Measurements from ENCODE around the gene WBP1L.
A peak's percentile ranks its signal among the peaks of the same experiment; 100 is the strongest.

Gene WBP1L

DNA sequence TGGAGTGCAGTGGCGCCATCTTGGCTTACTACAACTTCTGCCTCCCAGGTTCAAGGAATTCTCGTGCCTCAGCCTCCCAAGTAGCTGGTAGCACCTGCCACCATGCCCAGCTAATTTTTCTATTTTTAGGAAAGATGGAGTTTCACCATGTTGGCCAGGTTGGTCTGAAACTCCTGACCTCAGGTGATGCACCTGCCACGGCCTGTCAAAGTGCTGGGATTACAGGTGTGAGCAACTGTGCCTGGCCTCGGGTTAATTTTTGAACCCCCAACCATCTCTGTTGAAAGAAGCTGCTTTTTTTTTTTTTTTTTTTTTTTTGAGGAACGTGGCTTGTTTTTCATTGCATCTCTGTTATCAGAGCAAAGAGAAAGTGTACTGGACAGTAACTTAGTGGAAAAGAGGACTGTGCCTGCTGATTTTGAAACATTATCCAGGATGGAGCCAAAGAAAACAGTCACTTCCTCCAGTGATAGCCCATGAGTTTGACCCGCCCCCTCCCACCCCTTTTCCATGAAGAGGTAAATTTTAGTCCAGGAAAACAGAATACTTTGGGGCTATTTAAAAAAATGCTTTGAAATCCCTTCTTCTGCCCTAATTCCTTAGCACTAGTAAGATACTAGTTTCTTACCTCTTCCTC is 38.3 kb downstream of the WBP1L start:
- no peak for DNase-seq

DNA sequence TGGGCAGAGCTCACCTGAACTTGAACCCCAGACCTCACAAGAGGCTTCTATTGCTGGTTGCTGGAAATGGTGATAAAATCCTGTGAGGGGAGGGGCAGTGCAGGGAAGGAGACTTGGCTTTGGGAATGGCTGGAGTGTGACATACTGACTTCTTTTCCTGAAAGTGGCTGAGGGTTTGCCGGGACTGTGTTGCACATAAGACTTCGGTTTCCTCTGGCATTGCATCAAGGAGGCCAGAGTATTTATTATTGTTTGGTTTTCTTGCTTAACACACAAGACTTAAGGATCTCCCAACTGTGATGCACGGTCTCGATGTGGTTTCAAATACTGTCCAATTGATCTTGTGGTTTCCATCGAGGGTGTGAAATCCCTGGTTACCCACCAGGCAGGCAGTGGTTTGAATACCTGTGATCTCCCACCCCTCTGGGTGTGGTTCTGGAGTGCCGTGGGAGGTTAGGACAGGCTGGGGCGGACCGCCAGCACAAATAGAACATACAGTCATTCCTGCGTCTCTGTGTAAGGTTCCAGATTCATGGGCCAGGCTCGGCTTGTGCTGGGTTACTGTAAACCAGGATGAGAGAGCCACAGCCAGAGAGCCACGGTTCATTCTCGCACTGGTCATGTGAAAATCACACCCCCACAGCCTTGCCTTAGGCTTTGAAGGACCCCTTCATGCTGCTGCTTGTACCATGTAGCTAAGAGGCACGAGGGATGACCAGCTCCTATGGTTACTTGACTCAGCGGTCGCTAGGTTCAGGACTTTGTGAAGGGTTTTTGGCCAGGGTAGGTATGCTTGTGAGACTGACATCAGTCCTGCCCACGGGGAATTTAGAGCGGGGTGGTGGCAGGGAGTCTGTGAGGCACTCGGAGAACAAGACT is 39.2 kb downstream of the WBP1L start:
- DNase-seq = peak; percentile 54

DNA sequence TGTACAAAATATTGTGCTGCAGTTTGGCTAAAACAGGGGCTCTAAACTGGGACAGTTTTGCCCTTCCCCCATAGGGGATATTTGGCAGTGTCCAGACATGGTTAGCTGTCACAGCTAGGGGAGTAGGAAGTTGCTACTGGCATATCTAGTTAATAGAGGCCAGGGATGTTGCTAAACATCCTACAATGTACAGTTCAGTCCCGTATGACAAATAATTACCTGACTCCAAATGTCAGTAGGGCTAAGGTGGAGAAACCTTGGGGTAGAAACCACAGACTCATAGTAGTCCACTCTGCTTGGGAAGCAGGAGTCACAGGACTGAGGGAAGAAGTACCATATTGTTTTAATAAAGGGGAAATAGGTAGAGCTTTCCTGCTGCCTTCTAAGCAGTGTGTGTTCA is 39.8 kb downstream of the WBP1L start:
- no peak for DNase-seq

DNA sequence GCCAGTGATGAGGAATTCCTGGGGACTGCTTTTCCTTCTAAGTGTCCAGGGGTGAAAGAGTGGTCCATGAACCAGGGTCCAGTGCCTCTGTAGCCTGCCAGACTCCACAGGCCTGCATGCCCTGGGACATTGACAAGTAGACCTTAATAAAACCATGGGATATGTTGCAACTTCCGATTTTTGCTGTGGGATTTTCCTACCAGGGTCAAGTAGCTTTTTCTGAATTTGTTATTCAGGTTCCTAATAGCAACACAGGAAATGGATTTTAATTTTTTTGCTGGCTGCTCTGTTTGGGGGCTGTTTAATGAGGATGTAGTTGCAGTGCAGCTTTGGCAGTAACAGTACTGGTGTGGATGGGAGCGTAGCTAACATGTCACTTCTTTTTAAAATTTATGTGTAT is 42.1 kb downstream of the WBP1L start:
- peak; percentile 91 for DNase-seq

DNA sequence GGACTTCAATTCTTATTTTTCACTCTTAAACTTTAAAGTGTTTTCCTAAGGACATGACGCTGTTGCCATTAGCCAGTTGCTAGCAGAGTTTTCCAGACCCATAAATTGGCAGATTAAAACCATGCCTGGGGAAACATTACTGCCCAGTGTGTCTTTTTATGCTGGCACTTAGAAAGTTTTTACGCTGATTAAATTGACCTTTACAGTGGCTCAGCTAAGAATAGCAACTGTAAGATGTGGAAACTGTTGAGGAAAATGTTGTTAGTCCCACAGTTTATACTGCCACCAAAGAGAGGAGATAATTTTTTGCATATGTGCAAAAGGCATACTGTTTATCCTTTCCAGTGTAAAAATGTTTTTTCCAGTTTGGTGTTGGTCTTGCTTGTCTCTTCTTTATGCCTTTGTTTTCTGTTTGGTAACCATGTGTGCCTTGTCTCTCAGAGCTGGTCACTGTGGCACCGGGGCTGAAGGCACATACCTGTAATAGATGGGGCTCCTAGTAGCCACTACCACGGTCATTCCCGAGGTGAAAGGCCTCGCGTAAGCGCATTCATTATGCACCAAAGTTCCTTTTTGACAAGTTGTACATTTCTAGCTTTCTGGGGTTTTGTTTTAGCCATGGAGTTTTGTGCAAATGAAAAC is 48.1 kb downstream of the WBP1L start:
- no peak for DNase-seq

DNA sequence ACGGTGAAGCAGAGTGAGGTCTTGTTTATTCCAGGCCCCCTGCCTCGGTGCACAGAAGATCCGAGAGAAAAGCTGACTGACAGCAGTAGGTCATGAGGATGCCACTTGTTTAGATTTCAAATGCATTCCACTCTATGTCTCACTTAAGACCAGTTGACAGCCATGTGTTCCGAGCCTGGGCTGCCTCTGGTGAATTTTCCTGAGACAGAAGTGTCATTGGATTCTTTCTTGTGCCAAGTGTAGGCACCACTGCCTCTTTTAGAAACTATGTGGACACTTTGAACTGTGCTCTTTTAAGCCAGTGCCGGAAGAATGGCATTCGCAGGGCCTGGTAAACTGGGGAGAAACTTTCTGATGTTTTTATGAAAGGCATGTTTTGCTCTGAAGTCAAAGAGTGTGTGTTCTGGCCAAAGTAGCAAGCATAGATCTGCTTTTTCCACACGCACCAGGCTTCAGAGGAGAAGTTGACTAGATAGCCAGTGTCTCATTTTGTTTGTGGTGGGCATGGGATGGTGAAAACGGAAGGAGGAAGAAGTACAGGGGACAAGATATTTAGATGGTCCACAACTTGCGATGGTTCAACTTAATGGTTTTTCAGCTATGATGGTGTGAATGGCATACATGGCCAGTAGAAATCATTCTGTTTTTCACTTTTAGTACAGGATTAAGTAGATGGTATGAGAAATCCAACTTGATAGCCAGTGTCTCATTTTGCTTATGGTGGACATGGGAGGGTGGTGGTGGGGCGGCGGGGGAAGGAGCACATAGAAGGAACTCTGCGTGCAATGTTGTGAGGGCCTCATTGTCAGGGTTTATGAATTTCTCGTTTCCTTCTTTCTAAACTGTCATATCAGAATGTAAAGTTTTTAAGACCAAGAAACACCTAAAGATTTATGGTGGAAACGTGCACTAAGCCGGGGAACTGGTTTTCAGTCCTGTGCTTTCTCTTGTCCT is 52.0 kb downstream of the WBP1L start:
- DNase-seq = peak; percentile 80

DNA sequence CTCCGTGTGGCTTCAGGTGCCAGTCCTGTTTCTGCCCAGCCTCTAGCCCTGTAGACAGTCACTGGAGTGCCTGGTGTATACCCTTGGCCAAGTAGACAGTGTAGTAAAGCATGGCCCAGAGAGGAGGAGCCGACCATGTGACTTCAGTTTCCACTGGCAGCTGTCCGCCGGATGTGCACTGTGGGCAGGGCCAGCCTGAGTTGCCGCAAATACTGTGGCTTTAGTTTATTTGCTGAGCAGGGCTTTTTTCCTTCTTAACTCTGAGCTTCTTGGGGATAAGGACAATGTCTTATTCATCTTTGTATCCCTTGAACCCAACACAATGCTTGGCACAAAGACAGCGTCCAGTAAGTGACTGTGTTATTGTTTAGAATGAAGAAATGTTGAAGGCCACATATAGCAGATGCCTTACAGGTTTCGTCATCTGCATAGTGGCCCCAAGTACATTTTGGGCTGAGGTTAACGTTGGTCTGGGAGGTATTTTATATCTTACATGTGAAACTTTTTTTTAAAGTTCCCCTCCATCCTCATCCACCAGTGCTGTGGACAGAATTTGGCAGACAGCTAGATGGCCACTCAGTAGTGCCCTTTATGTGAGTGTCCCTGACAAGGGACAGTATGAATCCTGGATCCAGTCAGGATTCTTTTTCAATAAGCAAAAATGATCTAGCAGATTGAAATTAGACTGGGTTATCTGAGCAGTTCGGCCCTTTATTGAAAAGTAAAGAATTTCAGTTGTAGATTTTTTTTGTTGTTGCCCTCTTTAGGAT is 52.8 kb downstream of the WBP1L start:
- DNase-seq = peak; percentile 90

DNA sequence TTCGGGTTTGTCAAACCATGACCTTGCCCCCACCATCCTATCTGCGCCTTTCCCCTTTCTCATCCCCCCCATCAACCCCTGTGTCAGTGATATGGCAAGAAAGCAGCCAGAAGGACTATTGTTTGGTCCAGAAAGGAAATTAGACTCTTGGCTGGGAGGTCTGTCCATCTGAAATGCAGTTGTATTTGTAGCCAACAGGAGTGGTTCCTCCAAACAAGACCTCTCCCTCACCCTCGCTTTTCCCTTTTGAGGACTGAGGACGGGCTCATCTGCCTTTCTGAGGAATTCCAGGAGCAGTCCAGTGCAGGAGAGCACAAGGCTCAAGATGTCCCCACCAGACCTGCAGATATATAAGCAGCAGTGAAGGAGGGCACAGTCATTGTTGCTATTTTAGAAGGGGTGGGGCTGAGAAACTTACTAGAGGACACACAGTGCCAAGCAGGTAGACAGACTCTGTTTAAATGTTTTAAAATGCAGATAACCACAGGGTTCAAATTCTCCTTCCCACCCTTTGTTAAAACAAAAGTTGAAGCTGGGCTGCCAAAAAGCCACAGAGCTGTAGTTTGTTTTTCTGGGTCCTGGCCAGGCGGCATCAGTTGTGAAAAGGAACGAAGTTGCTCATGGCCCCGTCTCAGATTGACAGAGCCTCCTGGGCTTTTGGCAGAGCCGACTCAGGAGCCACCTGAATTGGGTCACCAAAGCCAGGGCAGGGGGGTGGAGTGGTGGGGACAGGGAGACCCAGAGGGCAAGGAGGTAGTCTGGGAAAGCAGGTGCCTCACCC is 56.1 kb downstream of the WBP1L start:
- DNase-seq = no peak

DNA sequence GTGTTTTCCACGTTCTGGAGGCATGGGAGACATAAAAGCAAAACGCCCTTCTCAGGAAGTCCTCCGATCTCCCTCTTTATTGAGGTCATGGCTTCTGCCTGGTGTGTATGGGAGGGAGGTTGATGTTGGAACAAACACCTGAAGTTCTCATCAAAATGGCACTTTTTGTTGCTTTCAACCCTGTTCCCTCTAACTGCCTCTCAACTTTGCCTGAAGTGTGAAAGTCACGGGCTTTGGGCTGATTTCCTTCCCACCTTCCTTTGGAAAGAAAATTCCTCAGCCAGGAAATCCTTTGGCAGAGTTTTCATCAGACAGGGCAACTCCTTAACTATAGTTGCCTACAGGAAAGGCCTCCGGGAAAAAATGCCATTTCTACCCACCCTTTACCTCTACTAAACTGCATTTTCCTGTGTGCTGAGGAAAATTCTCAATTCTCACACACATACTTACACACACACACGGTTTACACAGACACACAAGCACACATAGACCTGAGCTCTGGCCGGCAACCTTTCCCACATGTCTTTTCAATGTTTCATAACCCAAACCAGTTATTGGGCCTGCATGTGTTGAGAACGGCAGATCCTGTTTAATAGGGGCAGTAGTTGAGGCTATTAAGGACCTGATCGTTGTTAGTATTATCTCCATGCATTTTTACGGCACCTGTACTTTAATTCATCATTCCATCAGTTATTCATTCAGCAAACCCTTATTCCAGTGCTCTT is 57.0 kb downstream of the WBP1L start:
- DNase-seq = no peak

DNA sequence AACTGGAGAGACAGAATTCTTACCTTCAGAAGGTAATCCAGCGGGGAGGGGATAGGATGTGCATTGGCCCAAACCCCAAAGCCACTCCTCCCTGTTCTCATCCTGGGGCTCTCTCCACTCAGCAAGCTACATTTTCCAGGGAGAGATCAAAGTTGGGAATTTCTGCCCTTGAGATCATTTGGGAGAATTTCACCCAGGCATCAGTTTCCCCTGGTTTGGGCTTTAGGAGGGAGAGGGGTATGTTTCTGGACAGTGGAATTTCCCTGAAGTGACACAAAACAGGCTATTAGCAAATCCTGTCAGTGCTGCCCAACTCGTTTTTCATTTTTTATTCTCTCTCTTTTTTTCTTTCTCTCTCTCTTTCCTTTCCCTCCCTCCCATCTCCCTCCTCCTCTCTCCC is 57.7 kb downstream of the WBP1L start:
- no peak for DNase-seq

DNA sequence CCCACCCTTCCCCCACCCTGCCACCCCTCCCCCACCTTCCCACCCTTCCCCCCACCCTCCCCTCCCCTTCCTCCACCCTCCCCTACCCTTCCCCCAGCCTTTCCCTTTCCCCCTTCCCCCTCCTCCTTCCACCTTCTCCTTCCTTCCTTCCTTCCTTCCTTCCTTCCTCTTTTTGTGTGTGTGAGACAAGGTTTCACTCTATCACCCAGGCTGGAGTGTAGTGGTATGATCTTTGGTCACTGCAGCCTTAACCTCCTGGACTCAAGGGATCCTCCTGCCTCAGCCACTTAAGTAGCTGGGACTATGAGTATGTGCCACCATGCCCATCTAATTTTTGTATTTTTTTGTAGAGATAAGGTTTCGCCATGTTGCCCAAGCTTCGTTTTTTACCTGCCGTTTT is 58.2 kb downstream of the WBP1L start:
- DNase-seq = peak; percentile 27

DNA sequence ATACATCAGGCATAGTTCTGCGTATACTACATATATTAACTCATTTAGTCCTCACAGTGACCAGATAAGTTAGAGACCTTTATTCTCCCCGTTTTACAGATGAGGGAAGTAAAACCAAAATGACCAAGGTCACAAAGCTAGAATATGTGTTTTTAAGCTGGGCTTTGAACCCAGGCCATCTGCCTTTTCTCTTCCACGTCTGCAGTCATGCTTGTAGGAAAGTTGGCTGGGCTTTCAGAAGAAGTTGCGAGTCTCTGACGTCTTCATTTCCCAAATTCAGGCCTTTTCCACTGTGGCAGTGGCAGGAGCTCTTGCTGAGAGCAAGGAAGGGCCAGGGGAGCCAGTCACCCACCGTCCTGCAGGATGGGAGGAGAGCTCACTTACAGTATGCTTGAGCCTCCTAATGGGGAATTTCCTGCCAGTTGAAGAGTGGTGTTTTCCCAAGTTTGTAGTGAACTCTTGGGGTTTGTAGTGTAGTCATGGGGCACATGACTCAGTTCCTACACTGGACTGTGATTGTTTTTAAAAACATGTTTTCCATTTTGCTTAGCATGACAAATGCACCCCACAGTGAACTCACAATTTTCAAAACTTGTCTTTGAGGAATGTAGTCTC is 59.3 kb downstream of the WBP1L start:
- DNase-seq = peak; percentile 1

DNA sequence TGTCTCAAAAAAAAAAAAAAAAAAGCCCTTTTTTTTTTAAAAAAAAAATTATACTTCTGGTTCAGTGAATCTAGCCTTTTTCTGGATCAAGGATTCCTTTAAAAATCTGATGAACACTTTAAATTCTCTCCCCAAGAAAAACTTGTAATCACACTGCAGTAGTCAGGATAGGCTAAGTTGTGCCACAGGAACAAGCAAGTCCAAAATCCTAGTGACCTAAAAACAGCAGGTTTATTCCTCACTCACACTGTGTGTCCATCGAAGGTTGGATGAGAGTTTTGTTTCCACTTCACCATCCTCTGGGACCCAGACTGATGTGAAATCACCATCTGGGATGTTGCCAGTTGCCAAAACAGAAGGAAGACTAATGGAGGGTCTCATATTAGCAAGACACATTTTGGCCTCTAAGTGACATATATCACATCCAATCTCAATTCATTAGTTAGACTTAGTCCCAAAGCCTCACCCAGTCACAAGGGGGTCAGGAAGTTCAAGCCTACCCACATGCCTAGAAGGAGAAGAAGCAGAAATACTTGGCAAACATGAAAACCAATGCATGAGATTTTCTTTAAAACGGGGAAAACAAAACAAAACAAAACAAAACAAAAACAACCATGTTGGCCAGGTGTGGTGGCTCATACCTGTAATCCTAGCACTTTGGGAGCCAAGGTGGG is 60.8 kb downstream of the WBP1L start:
- no peak for DNase-seq

DNA sequence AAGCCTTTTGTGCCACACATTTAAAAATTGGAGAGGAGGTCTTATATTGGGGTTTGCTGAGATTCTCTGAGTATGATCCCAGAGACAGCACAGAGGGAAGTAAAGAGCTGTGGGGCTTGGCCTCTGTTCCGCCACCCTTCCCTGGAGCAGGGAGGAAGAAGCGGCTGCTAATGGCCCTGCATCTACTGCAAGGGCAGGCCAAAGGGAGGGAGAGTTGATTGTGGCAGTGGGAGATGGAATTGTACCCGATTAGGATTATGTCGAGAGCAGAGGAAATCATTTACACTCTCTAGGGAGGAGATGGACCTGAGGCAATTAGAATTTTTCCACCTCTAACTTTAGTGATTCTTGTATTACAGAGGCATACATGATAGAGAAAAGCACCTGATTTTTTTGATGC is 64.6 kb downstream of the WBP1L start:
- no peak for DNase-seq

DNA sequence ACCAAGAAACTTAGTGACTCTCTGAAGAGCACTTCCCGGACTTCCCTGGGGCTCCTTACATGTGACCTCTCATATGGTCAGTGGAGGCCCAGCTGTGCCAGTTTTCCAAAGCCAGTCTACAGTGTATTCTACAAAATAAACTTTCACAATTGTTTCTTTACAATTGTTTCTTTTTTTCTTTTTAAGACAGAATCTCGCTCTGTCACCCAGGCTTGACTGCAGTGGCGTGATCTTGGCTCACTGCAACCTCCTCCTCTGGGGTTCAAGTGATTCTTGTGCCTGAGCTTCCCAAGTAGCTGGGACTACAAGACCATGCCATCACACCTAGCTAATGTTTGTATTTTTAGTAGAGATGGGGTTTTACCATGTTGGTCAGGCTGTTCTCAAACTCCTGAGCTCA is 67.6 kb downstream of the WBP1L start:
- DNase-seq = no peak

DNA sequence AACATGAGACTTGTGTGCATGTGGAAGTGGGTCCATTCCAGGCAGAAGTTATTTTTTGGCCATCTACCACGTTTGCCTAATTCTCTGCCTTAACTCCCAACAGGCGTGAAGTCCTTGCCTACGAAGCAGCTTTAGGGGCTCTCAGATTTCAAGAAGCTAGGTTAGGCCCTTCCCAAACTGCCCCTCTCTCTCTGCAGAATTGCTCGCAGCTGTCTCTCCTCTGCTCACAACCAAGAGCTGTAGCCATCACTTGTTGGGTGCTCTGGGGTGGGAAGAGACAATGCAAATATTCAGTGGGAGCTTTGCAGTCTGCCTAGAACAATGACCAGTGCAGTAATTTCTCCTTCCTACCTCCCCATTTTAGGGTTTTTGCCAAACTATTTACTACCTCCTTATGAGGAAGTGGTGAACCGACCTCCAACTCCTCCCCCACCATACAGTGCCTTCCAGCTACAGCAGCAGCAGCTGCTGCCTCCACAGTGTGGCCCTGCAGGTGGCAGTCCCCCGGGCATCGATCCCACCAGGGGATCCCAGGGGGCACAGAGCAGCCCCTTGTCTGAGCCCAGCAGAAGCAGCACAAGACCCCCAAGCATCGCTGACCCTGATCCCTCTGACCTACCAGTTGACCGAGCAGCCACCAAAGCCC is 68.6 kb downstream of the WBP1L start:
- DNase-seq = peak; percentile 95

DNA sequence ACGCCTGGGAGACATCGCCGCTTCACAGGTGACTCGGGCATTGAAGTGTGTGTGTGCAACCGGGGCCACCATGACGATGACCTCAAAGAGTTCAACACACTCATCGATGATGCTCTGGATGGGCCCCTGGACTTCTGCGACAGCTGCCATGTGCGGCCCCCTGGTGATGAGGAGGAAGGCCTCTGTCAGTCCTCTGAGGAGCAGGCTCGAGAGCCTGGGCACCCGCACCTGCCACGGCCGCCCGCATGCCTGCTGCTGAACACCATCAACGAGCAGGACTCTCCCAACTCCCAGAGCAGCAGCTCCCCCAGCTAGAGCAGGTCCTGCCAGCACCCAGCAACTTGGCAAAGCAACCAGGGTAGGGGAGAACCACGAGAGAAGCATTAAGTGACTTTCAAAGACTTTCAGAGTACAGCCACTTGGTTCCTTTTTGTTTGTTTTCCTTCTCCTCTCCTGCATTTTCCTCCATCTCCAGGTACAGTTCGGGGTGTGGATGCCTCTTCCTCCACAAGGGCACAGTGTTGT is 69.3 kb downstream of the WBP1L start:
- DNase-seq = no peak

DNA sequence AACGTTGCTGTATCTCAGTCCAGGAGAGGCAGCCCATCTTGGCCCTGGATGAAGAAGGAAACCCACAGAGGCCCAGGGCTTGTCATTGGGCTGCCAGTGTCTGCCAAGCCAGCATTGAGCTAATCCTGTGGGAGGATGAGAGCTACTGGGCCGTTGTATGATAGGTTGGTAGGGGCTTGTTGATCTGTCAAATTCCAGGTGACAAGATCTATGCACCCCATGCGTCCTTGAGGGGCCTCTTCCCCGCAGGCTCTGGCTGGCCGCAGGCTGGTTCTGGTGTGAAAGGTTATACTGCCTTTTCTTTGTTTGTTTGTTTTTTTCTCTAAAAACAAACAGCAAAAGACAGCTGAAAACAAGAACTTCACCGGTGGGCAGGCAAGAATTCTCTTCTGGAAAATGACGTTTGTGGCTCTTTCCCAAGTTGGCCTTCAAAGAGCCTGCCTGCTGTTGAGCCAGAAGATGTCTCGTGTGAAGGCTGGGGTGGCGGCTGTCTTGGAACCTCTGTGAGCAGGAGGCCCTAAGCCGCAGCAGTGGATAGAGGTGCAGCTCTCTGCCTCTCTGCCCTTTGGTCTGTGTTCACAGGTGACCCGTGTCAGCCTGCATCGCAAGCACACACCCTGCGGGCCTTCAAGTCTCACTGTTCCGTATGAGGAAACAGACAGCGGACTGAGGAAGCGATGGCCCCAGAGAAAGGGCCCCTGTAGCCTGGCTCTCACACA is 70.1 kb downstream of the WBP1L start:
- DNase-seq = no peak

Data from MV-4-11 (cell line).